Measurements from ENCODE around the gene KNTC1. TPM values are rescaled to one million over a fixed set of nuclear protein-coding genes. Genes with fewer than 3 reads are reported as not detected.

The KNTC1 gene
- total and polyA plus RNA-seq, 2 of the 13 experiments (the other 11 are each of a cell fraction or from before 2014, with no cell fraction given): 45.1 to 57.6 TPM

- TF ChIP-seq ZNF687 (CRISPR knock-in tag; IDR thresholded peaks at IDR 0.05) (peak; percentile 91), U2AF2 (IDR thresholded peaks at IDR 0.05; ENCODE audit: low read depth, low read length) (no peak), RNF219 (CRISPR knock-in tag; IDR thresholded peaks at IDR 0.05) (peak; percentile 57; the same call in 1 of the 2 replicates), ZNF792 (CRISPR knock-in tag; IDR thresholded peaks at IDR 0.05) (peak; percentile 53; the same call in 1 of the 2 replicates), ZNF788 (CRISPR knock-in tag; IDR thresholded peaks at IDR 0.05; ENCODE audit: borderline replicate concordance) (peak; percentile 75; the same call in 1 of the 2 replicates), ZNF710 (CRISPR knock-in tag; IDR thresholded peaks at IDR 0.05; ENCODE audit: borderline replicate concordance) (0 out of 2 replicates have a peak, but pooled peaks have one; percentile 1), MIER3 (CRISPR knock-in tag; IDR thresholded peaks at IDR 0.05; ENCODE audit: borderline replicate concordance) (peak; percentile 84), ZNF781 (CRISPR knock-in tag; IDR thresholded peaks at IDR 0.05; ENCODE audit: borderline replicate concordance, not compliant biosample characterization) (peak; percentile 88), ZNF124 (CRISPR knock-in tag; IDR thresholded peaks at IDR 0.05) (0 out of 2 replicates have a peak, but pooled peaks have one; percentile 22), ZMYM4 (CRISPR knock-in tag; IDR thresholded peaks at IDR 0.05) (peak; percentile 88), ZNF740 (CRISPR knock-in tag; IDR thresholded peaks at IDR 0.05) (no peak), YEATS4 (CRISPR knock-in tag; IDR thresholded peaks at IDR 0.05; ENCODE audit: borderline replicate concordance) (peak; percentile 96), PHB2 (IDR thresholded peaks at IDR 0.05; ENCODE audit: partially characterized antibody) (no peak), ISX (CRISPR knock-in tag; conservative IDR thresholded peaks at IDR 0.05) (no peak), ZNF224 (CRISPR knock-in tag; IDR thresholded peaks at IDR 0.05) (no peak), CSRNP2 (CRISPR knock-in tag; conservative IDR thresholded peaks at IDR 0.05; ENCODE audit: low read depth) (no peak)
Measured at GRCh38 chr12:122526683-122527477, at the start of gene KNTC1, which contains the start of gene RSRC2 (continued).

Measured in HepG2 (cell line).